Caki2 (cell line): ENCODE measurements around the gene PARP6. TPM values are rescaled to one million over a fixed set of nuclear protein-coding genes. Genes with fewer than 3 reads are reported as not detected.
"Not testable (repeated sequence)": the region's sequence is repeated elsewhere in the genome, so short reads cannot be mapped to it uniquely, and the experiment has no call there.

Experiments
- DNase-seq: peaks from one replicate; pipeline ENCODE4 v3.0.0-alpha.2; 2015; ENCODE audit warnings: low read depth
- in situ Hi-C: cut with HindIII; loops from 2 replicates; pipeline ENCODE4 v1.10.0; 2016; ENCODE audit warnings: low sequenced_read_pairs, low pct_unique_long_range_greater_than_20kb, mixed read lengths
- total RNA-seq: library from RNA; depleted of rRNA; stranded (reverse); fragments of >200 nt; shearing (Covaris generic); gene quantifications from 2 replicates; pipeline ENCODE4 v1.2.3, GENCODE V29; 2014; ENCODE audit warnings: low replicate concordance

Gene PARP6
- total RNA-seq, 1 experiment from 2014 or later: 20.6 TPM

DNA sequence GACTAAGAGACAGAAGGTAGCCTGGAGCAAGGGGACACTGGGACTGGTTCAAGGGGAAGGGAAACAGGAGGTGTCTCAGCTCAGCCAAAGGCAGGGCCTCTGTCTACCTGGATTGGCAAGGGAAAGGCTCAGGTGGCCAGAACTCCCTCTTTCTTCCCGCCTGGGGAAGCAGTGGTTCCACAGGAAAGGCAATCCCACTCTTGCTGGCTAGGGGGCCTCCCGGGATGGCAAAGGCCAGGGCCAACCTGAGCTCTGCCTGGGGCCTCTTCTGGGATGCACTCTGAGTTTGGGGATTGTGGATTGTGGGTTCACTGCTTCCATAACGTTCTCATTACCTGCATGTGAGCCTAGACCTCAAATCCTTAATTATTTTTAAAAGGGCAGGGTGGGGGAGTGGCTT, 13.0 kb upstream of the PARP6 start:
- DNase-seq: no peak
- in situ Hi-C loops: no loop called here

DNA sequence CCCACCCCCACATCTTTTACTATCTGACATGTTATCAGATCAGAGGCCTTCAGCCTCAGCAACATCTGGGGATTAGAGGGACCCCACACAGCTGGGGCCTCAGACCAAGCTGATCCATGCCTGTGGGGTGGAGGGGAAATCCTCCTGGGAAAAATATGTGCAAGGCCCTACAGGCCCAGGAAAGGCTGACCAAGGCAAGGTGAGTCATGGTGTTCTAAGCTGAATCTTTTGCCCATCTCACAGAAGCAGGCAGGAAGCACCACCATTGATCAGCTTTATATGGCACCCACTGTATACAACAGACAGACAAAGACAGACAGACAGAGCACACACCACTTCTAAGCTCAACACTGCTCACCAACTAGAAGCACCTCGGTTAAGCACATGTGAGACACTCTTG, 12.4 kb upstream of the PARP6 start:
- no peak for DNase-seq
- in situ Hi-C loops: no loop called here

DNA sequence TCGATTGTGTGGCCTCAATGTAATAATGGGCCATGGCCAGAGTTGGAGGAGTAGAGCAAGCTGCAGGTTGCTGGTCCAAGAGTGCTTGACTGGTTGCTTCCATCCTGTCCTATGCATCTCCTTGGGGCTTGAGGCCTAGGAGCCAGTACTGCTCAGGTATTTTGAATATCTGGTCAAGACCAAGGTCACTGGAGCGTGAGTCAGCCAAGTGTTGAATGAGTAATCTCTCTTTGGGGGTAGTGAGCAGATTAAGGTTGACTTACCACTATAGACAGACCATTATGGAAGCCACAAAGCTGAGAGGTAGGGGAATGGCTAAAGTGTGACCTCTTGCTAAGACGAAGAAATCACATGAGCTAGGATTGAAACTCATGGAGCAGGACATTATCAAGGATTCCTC, 9.4 kb upstream of the PARP6 start:
- in situ Hi-C loops: no loop called here
- DNase-seq: no peak

DNA sequence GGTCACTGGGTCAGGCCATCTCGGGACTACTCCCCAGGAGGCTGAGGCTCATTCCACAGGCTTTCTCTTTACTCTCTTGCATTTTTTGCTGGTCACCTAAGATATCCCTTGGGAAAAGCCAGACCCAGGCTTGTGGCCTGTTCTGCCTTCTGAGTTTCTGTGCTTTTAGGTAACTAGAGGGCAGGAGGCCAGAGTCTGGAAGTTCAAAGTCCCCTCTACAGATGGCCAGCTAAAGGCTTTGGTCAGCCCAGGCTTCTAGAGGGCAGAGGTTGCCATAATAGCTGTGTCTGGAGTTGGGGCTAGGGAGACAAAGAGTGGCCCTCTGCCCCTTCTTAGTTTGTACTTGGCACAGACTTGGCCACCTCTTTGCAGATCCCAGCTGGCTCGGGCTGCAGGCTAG, 8.4 kb upstream of the PARP6 start:
- in situ Hi-C loops: no loop called here
- DNase-seq: no peak

DNA sequence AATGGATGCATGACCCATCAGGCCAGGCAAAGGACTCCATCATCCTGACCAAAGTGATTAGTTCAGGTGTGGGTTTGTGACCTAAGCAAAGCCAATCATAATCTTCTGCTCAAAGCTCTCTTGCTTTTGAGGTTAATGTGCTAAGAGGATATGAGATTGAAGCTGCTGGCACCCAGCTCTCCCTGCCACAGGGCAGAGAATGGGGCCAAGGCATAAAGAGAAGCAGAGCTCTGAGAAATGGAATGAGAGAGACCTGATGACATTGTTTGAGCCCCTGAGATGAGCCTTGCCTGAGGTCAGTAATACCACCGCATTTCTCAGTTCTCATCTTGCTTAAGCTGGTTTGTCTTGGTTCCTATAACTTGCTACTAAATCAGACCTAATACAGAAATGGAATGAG, 6.4 kb upstream of the PARP6 start:
- in situ Hi-C loops: no loop called here
- DNase-seq: no peak

DNA sequence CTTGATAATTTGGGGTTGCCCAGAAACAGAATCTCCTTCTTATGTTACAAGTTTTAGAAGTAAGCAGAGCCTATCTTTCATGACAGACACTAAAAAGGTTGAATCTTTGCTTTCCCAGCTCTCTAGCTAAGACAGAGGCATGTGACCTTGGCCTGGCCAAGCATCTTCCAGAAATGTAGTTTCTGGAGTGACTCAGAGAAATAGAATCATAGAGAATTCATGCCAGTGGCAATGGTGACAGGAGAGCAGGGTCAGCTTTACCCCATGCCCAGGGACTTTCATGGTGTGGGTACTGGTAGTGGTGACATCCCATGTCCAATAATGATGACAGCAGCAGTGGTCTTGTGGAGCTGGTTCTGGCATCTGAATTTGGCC, 4.0 kb upstream of the PARP6 start:
- no peak for DNase-seq

DNA sequence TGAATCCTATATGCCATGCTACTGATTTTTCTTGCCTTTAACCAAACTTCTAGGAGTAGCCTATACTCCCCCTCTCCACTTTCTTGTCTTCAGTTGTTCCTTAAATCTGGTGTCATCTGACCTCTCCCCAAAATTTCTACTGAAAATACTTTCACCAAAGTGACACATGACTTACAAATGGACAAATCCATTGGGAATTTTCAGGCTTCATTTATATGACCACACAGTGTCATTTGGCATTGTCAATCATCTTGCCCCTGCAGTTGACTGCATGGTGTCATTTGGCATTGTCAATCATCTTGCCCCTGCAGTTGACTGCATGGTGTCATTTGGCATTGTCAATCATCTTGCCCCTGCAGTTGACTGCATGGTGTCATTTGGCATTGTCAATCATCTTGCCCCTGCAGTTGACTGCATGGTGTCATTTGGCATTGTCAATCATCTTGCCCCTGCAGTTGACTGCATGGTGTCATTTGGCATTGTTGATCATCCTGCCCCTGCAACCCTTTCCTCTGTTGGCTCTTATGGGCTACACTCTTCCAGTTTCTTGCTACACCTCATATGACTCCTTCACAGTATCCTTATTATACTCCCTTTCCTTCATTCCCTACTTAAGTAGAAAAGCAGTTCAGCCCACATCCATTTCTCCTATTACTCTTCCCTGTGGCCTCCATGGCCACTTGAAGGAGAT, 3.4 kb upstream of the PARP6 start:
- in situ Hi-C loops, DNase-seq: not testable (repeated sequence)

More for the DNA sequence above, 4.0 kb upstream of the PARP6 start:
- in situ Hi-C loops: no loop called here

DNA sequence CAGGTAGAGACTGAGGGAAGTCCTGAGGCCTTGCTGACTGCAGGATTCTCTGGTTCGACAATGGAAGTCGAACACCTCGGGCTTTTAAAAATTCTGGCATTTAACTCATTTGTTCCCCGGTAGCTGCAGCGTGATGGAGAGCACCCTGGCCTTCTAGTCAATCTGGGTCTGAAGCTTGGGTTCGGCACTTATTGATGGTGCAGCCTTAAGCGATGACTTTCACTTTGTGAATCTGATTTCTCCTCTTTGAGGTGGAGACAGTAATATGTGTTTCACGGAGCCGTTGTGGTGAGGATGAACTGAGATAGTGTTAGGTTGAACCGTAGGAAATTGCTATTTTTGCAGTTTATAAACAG, 621 bp upstream of the PARP6 start:
- in situ Hi-C loops: no loop called here
- no peak for DNase-seq

DNA sequence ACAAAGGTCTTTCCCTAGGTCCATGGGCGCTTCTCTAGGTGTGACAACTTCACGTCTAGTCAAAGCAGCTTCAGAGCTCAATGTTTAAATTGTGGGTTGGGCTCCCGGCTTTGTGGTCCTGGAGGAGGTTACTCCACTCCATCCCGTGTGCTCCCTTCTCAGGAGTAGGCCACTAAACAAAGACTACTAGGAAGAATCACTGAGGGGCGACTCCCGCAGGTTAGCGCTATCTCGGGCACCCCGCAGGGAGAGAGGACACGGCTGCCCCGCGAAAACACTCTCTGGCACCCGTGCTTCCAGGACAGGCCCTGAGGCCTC, 500 bp downstream of the PARP6 start:
- in situ Hi-C loops: no loop called here
- no peak for DNase-seq

DNA sequence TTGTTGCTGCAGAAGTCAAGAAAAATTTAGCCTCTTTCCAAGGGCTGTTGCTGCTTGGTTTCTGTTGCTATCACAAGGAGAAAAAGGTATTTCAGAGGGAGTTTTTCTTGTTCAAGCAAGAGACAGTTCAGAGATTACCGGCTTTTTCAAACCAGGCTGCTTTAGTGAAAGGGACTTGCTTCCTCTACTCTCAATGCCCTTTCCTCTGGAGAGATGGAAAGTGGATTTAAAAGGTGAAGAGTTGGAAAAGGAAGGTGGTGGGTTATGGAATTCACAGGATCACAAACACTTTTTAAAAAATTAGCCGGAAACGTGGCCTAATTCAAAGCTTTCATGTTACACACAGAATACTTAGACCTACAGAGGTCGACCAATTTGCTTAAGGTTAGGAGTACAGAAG, 1.1 kb downstream of the PARP6 start:
- in situ Hi-C loops: no loop called here
- DNase-seq: no peak

DNA sequence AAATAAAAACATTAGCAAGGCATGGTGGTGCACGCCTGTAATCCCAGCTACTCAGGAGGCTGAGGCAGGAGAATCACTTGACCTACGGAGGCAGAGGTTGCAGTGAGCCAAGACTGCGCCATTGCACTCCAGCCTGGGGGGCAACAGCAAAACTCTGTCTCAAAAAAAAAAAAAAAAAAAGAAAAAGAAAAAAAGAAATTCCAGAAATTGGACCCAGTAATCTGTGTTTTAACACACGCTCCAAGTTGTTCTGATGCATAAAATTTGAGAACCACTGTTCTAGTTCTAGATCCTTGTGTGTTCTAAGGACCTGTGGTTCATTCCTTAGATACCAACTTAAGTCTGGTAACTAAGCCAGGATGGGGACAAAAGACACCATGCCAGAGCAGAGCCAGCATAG, 2.6 kb downstream of the PARP6 start:
- in situ Hi-C loops: no loop called here

DNA sequence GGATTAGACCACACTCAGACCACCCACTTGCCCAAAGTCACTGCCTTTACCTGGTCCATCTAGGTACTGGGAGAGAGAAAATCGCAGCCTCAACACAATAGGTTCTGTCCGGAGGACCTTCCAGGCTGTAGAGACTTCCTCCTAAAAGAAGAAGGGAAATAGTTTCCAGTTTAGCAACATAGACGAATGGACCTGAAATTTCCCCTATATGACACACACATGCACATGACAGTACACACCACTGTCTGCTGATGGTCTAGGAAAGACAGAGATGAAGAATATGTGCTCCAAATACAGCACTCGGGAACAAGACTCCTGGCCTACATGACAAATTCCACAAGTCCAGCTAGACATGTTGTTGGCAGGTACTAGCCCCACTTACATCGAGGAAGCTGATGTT, 7.3 kb downstream of the PARP6 start:
- in situ Hi-C loops: no loop called here
- DNase-seq: no peak

More for the DNA sequence above, 2.6 kb downstream of the PARP6 start:
- no peak for DNase-seq

DNA sequence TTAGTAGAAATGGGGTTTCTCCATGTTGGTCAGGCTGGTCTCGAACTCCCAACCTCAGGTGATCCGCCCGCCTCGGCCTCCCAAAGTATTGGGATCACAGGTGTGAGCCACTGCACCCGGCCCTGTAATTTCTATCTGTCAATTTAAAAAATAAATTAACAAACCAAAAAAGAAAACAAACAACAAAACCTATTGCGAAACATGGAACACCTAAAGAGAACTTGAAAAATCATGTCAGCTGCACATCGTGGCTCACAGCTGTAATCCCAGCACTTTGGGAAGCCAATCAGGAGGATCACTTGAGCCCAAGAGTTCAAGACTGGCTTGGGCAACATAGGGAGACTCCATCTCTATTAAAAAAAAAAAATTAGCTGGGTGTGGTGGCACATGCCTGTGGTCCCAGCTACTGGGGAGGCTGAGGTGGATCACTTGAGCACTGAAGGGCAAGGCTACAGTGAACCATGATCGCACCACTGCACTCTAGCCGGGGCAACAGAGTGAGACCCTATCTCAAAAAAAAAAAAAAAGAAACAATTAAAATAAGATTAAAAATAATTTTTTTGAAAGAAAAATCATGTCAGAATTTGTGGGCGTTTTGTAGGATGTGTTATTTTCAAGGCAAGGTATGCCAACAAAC, 19.6 kb downstream of the PARP6 start:
- DNase-seq: no peak
- in situ Hi-C loops: no loop called here

DNA sequence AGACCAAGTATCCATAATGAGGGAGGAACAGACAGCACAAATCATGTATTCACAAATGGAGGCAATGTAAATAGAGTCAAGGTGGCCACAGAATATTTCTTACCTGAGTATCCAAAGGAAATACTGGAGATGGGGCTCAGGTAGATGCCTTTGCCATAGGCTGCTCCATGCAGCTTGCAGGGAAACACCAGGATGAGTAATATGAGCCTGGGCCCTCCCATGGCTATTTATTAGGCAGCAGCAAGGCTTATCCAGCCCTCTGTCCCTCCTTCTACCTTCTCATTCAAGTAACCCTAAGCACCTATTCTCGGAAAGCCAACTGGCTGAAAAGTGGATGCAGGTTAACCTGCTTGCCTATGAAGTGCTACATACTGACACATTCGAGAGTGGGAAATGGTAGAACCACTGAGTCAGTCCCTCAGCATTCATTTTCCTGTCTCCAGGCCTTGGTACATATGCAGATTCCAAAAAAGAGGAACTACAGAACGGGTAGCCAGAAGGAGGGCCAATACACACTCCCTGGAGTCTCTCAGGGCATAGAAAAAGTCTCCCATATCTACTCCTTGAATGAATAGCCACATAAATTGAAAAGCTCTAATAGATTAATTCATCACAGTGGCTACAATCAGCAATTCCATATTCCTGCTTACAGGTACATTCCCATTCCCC, 23.1 kb downstream of the PARP6 start:
- no peak for DNase-seq
- in situ Hi-C loops: no loop called here

DNA sequence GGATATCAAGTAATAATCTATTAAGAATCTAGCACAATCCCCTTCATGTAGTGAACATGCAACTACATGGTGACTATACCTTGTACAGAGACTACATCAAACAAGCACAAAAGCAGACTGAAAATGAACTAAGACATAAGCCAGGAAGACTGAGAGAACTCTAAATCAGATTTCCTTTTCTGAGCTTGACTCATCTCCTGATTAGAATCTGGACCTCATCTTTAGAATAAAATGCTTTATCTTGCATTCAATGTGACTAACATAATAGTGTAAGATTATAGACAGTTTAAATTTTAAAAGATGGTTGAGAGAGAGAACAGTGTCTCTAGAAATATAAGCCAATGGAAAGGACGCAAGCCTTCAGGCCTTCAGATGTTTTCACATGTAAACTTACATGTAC, 23.8 kb downstream of the PARP6 start:
- in situ Hi-C loops: no loop called here
- DNase-seq: no peak

DNA sequence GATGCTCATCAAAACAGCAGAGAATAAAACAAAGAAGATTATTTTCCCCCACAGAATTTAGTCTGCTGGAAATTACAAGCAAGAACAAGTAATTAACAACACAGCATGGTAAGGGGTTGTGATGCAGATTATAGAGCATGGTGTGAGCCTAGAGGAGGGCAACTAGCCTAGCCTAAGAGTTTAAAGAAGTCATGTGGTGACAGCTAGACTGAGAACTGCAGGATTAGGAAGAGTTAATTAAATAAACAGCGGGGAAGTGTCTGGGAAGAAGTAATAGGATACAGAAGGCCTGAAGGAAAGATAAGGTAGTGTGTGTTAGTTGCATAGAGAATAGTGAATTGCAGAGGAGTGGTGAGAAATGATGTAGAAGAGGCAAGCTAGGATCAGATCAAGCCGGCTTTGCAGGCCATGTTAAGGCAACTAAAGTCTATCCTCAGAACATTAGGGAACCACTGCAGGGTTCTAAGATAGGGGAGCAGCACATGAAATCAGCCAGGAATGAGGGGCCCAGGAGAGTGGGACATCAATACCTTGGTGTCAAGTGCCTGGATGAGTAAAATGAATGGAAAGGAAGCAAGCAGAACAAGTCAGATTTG, 29.5 kb downstream of the PARP6 start:
- in situ Hi-C loops: no loop called here
- DNase-seq: no peak

DNA sequence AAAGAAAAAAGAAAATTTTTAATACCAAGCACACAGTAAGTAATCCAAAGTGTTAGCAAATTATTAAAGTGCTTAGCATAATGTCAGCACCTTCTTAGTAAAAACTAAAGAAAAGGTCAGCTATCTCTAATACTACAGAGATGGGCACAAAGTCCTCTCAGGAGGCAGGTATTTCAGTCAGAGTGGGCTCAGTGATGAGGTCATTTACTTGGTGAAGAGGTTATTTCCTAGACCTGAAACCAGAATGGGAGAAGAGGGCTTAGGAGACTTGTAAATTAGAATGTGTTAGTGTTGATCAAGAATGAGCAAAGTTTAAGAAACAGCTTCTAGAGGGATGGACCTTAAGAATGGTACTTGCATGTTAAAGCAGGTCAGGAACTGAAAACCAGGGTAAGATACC, 32.7 kb downstream of the PARP6 start:
- no peak for DNase-seq
- in situ Hi-C loops: no loop called here

DNA sequence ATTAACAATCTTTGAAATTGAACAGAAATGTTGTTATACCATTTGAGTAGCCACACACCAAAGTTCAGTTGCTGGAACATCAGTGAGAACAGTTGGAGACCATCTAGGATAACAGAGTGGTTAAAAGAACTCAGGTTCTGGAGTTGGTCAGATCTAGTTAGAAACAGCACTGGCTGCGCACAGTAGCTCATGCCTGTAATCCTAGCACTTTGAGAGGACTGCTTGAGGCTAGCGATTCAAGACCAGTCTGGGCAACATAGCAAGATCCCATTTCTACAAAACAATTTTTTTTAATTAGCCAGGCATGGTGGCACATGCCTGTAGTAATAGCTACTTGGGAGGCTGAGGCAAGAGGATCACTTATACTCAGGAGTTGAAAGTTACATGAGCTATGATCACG, 33.8 kb downstream of the PARP6 start:
- no peak for DNase-seq
- in situ Hi-C loops: no loop called here

DNA sequence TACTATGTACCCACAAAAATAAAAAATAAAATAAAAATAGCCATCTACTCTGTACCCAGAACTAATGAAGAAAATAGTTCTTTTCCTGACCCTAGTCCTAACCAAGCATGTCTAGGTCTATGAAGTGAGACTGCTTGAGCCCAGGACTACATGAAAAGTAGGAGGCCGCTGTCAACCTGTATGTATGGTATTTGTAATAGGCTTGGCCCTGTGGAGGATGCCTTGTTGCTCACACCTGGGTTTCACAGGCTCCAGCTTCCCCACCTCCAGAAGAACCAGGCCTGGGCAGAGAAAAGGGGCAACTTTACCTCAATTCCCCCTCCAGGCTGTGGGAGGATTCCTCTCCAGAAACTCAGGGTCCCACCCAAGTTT, 34.5 kb downstream of the PARP6 start:
- in situ Hi-C loops: no loop called here
- DNase-seq: no peak
